Right atrium auricular region (tissue), 2 donors: ENCODE data around the gene FABP6. TPM values are rescaled to one million over a fixed set of nuclear protein-coding genes. Genes with fewer than 3 reads are reported as not detected.
A peak's percentile ranks its signal among the peaks of the same experiment; 100 is the strongest.

ENCODE experiments used
- DNase-seq: peaks from one replicate; pipeline ENCODE4 v3.0.0-alpha.2; 2019; ENCODE audit warnings: low spot score
- H3K27ac ChIP-seq, 2 donors: fragments of 200-600 bp; sonication (generic); 1 replicate in 1 of 2; 2 replicates in 1 of 2; pipeline ENCODE4 v1.5.1; 2016 to 2019
- H3K27me3 ChIP-seq, 2 donors: fragments of 200-600 bp; sonication (generic); one replicate each; pipeline versions ENCODE4 v1.5.1 to v1.6.0; 2017 to 2019
- H3K36me3 ChIP-seq: fragments of 200-600 bp; sonication (generic); one replicate; pipeline ENCODE4 v1.5.1; 2016
- H3K4me1 ChIP-seq, 2 donors: fragments of 200-600 bp; sonication (generic); one replicate each; pipeline versions ENCODE4 v1.5.1 to v1.6.0; 2017 to 2019
- H3K4me3 ChIP-seq, 2 donors: fragments of 200-600 bp; sonication (generic); 1 replicate in 1 of 2; 2 replicates in 1 of 2; pipeline ENCODE4 v1.5.1; 2017 to 2019; ENCODE audit warnings: mild to moderate bottlenecking in 1 of 2, moderate library complexity in 1 of 2
- H3K9me3 ChIP-seq, 2 donors: fragments of 200-600 bp; sonication (generic); one replicate each; pipeline ENCODE4 v1.5.1; 2019
- total RNA-seq, 2 donors: library from RNA; depleted of rRNA; stranded (reverse); fragments of >200 nt; gene quantifications; one replicate each; pipeline ENCODE4 v1.1.0, GENCODE V29; 2016
- TF ChIP-seq, protein P1 (sequence below), 2 donors: fragments of 200-600 bp; sonication (generic); IDR thresholded peaks; one replicate each; pipeline ENCODE4 v1.5.1; 2019; ENCODE audit warnings: antibody characterized with exemption in 2 of 2

Gene FABP6
- total RNA-seq, 2 donors from 2014 or later, result not detected

DNA sequence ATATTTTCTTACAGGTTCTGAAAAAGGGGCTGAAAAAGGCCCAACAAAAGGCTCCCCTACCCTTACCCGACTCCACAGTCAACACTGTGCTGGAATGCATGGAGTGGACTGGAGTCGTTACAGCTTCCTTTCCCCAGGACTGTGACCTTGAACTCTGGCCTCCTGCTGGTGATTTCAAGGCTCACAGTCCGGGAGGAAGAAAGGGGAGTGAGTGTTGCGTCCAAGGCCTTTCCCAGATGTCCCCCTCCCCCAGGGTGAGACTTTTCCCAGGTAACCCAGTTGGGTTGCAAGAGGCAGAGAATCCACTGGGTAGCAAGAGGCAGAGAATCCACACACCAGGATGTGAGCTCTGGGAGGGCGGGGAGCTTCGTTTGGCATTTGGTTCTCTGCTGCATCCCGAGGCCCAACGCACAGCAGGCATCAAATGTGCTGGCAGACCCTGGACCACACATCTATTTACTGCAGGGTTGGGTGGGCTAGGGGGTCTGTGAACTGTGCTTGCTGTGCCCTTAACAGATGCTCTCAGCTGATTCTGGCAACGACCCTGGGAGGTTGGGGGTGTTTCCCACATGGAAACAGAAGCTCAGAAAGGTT, 37.5 kb downstream of the FABP6 start:
- TF ChIP-seq, protein P1, sequence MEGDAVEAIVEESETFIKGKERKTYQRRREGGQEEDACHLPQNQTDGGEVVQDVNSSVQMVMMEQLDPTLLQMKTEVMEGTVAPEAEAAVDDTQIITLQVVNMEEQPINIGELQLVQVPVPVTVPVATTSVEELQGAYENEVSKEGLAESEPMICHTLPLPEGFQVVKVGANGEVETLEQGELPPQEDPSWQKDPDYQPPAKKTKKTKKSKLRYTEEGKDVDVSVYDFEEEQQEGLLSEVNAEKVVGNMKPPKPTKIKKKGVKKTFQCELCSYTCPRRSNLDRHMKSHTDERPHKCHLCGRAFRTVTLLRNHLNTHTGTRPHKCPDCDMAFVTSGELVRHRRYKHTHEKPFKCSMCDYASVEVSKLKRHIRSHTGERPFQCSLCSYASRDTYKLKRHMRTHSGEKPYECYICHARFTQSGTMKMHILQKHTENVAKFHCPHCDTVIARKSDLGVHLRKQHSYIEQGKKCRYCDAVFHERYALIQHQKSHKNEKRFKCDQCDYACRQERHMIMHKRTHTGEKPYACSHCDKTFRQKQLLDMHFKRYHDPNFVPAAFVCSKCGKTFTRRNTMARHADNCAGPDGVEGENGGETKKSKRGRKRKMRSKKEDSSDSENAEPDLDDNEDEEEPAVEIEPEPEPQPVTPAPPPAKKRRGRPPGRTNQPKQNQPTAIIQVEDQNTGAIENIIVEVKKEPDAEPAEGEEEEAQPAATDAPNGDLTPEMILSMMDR (IDR thresholded peaks at IDR 0.05), result no peak
- no peak overlapping the region for H3K4me3 ChIP-seq
- no peaks in the 10 kb centered on the region for H3K36me3 ChIP-seq
- H3K9me3 ChIP-seq, result no peaks in the 10 kb centered on the region
- DNase-seq, result no peak
- no peak overlapping the region for H3K27ac ChIP-seq
- H3K27me3 ChIP-seq, result no peaks in the 10 kb centered on the region
- peaks cover 0 to 49% of the 10 kb centered on the region in 2 donors for H3K4me1 ChIP-seq

DNA sequence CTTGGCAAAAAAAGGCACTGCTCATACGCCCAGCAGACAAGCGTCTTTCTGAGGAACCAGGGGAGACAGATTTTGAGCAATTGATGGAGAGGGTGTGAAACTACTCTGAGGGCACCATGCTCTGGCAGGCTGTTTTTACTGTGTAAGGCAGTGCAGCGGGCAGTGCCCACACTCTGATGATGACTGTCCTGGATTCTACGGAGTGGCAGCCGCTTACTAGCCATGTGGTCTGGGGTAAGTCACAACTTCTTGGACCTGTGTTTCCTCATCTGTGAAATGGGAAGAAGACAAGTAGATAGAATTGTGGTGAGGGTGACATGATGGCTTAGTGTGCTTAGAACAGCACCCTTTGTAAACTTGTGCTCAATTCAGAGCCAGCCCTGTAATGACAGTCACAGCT, 38.8 kb downstream of the FABP6 start:
- H3K9me3 ChIP-seq, result no peaks in the 10 kb centered on the region
- no peaks in the 10 kb centered on the region for H3K27me3 ChIP-seq
- H3K27ac ChIP-seq, result peak overlapping the region; percentile 84 to 86
- no peak for DNase-seq
- H3K36me3 ChIP-seq, result no peaks in the 10 kb centered on the region
- H3K4me3 ChIP-seq, result no peak overlapping the region
- peaks cover 0 to 38% of the 10 kb centered on the region in 2 donors for H3K4me1 ChIP-seq
- TF ChIP-seq, protein P1 (IDR thresholded peaks at IDR 0.05), result no peak

DNA sequence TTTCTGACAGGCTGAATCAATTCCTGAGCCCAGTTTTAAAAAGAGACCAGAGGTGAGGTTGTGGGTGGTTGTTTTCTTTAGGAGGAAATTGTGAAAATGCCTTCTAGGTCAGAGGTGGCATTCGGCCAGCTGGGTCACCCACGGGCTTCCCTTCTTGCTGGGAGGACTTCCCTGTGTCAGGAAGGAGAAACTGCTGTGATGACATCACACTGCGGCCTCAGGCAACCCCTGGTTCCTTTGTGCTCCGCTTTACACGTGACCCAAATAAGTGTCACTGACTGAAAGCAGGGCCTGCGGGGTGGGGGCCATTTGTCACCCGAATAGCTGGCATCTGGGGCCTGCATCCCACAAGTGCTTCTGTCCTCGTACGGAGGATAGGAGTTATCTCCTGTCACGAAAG, 39.7 kb downstream of the FABP6 start:
- Histone ChIP-seq H3K27ac (peak overlapping the region; percentile 84 to 86), H3K4me1 (peaks cover 0 to 33% of the 10 kb centered on the region in 2 donors), H3K4me3 (no peak overlapping the region), H3K27me3 (no peaks in the 10 kb centered on the region), H3K36me3 (no peaks in the 10 kb centered on the region), H3K9me3 (no peaks in the 10 kb centered on the region)
- TF ChIP-seq, protein P1 (IDR thresholded peaks at IDR 0.05), result no peak
- peak; percentile 96 for DNase-seq

DNA sequence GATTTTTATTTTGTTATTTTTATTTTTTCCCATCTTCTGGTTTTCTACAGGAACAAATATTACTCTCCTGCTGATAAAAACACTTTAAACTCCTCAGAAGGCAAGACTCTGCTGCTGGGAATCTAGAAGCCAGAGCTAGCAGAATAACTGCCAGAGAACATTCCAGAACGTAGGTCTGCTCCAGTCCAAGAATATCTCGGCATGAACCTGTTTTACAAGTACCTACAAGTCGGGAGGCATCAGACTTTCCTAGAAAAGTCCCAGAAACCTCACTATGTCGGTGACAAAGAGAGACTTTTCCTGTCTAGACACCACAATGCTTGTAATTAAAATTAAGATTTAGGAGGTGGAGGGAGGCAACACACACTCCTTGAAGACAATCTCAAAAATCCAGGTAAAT, 41.4 kb downstream of the FABP6 start:
- Histone ChIP-seq H3K36me3 (peaks cover 5% of the 10 kb centered on the region), H3K4me1 (peaks cover 0 to 33% of the 10 kb centered on the region in 2 donors), H3K4me3 (no peak overlapping the region), H3K27ac (peak overlapping the region; percentile 33 to 84), H3K9me3 (no peaks in the 10 kb centered on the region), H3K27me3 (no peaks in the 10 kb centered on the region)
- TF ChIP-seq, protein P1 (IDR thresholded peaks at IDR 0.05), result no peak
- DNase-seq, result no peak

DNA sequence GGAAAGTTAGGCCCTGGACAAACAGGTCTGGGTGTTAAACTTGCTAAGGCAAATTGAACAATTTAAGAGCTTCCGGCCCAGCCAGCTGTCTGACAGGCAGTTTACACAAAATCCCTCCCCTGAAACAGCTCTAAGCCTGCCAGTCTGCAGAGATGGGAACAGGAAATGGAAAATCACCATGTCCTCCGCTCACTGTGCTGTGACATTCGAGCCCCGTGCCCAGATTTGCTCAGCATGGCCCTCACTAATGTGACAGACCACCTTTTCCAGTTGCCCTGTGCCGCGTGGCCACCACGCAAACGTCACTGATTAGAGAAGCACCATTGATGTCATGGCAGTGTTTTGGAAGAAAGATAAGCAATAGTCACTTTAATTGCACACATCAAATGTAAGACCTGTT, 42.1 kb downstream of the FABP6 start:
- Histone ChIP-seq H3K4me1 (peaks cover 0 to 33% of the 10 kb centered on the region in 2 donors), H3K4me3 (no peak overlapping the region), H3K27me3 (no peaks in the 10 kb centered on the region), H3K27ac (peak overlapping the region; percentile 33 to 84), H3K9me3 (no peaks in the 10 kb centered on the region), H3K36me3 (peaks cover 5% of the 10 kb centered on the region)
- no peak for DNase-seq
- TF ChIP-seq, protein P1 (IDR thresholded peaks at IDR 0.05), result no peak

DNA sequence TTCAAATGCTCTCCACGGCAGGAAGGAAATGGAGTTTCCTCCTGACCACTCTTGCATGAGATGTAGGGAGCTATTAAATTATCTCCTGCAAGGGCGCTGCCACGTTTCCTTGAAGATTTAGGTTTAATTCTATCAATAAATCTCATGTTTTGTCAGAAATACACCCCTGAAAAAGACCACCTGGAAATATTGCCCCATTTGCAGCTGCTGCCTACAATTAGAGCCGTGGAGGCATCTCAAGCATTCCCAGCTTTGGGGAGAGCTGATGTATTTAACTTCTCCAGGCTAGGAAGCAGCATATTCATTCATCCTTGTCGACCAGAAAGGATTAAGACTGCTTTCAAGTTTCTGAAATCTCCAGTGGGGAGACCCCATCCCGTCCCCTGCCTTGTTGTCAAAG, 42.5 kb downstream of the FABP6 start:
- TF ChIP-seq, protein P1 (IDR thresholded peaks at IDR 0.05), result no peak

More for the DNA sequence above, 42.5 kb downstream of the FABP6 start:
- Histone ChIP-seq H3K27me3 (no peaks in the 10 kb centered on the region), H3K4me1 (peaks cover 0 to 33% of the 10 kb centered on the region in 2 donors), H3K4me3 (no peak overlapping the region), H3K27ac (peak overlapping the region in 1 of 2 donors; percentile 33), H3K9me3 (no peaks in the 10 kb centered on the region), H3K36me3 (peaks cover 5% of the 10 kb centered on the region)
- DNase-seq, result no peak
